Mammary epithelial cell (primary cell): Measurements from ENCODE around the gene ATP2A1.

Experiments used
- CTCF ChIP-seq, 2 donors: IDR thresholded peaks in 1 of 2; conservative IDR thresholded peaks in 1 of 2; 2 replicates each; pipeline ENCODE4 v1.5.1; 2011 to 2012; ENCODE audit warnings: inconsistent platforms in 2 of 2, low read length in 2 of 2, mild to moderate bottlenecking in 2 of 2, control low read depth in 1 of 2, low read depth in 1 of 2; ENCODE audit not compliant: insufficient read depth in 1 of 2; ENCODE audit errors: extremely low read depth in 1 of 2
- EZH2 ChIP-seq: IDR thresholded peaks from 2 replicates; pipeline ENCODE4 v1.6.1; 2012; ENCODE audit warnings: low read length, inconsistent platforms, borderline replicate concordance

GRCh38 chr16:28937222-28937876 lies 59.1 kb downstream of the ATP2A1 start:
- TF ChIP-seq CTCF (conservative IDR thresholded peaks at IDR 0.05 in 1 of 2, IDR thresholded peaks at IDR 0.05 in 1 of 2; ENCODE audit: extremely low read depth in 1 of 2, insufficient read depth in 1 of 2, low read depth in 1 of 2, low read length in 2 of 2) (no peak), EZH2 (no peak)
